GM19452 (cell line): ENCODE measurements around the gene ARL3.
"Not testable (repeated sequence)": the region's sequence is repeated elsewhere in the genome, so short reads cannot be mapped to it uniquely, and the experiment has no call there.

Experiments
- ATAC-seq: cut with Tn5 transposase; IDR thresholded peaks from one replicate; pipeline ENCODE4 v1.9.1; 2021; ENCODE audit not compliant: unreplicated experiment

Gene ARL3

GRCh38 chr10:102705531-102705930, 8.7 kb downstream of the ARL3 start:
- ATAC-seq, result no peak

GRCh38 chr10:102704915-102705314, 9.3 kb downstream of the ARL3 start:
- no peak for ATAC-seq

- no peak for ATAC-seq
Measured at GRCh38 chr10:102702742-102703141, 11.5 kb downstream of the ARL3 start.

GRCh38 chr10:102701796-102702195, 12.4 kb downstream of the ARL3 start:
- ATAC-seq, result no peak

- no peak for ATAC-seq
Measured at GRCh38 chr10:102701272-102701671, 12.9 kb downstream of the ARL3 start.

GRCh38 chr10:102698894-102699293, 15.3 kb downstream of the ARL3 start:
- ATAC-seq, result no peak

GRCh38 chr10:102696736-102697135, 17.5 kb downstream of the ARL3 start:
- ATAC-seq, result no peak

GRCh38 chr10:102695401-102695800, 18.8 kb downstream of the ARL3 start:
- ATAC-seq, result not testable (repeated sequence)

- ATAC-seq, result no peak
Measured at GRCh38 chr10:102691285-102692066, 22.7 kb downstream of the ARL3 start.

GRCh38 chr10:102683736-102684135, 30.5 kb downstream of the ARL3 start:
- ATAC-seq, result no peak

- no peak for ATAC-seq
Measured at GRCh38 chr10:102682981-102683380, 31.2 kb downstream of the ARL3 start.

- no peak for ATAC-seq
Measured at GRCh38 chr10:102682416-102682815, 31.8 kb downstream of the ARL3 start.

GRCh38 chr10:102681696-102682095, 32.5 kb downstream of the ARL3 start:
- ATAC-seq, result no peak

GRCh38 chr10:102679596-102679995, 34.6 kb downstream of the ARL3 start:
- no peak for ATAC-seq

- no peak for ATAC-seq
Measured at GRCh38 chr10:102678842-102679289, 35.3 kb downstream of the ARL3 start.

- ATAC-seq, result no peak
Measured at GRCh38 chr10:102678068-102678400, 36.2 kb downstream of the ARL3 start.

- no peak for ATAC-seq
Measured at GRCh38 chr10:102677331-102678067, 36.7 kb downstream of the ARL3 start.

- ATAC-seq, result no peak
Measured at GRCh38 chr10:102676534-102677315, 37.5 kb downstream of the ARL3 start.

- ATAC-seq, result no peak
Measured at GRCh38 chr10:102675666-102676533, 38.3 kb downstream of the ARL3 start.

- ATAC-seq, result no peak
Measured at GRCh38 chr10:102675011-102675665, 39.1 kb downstream of the ARL3 start.
